T-helper 17 cell (primary cell): ENCODE results near the gene TATDN3. TPM values are rescaled to one million over a fixed set of nuclear protein-coding genes. Genes with fewer than 3 reads are reported as not detected.

Source experiments
- ATAC-seq: fragments of 150-1000 bp; cut with Tn5 transposase; 2 replicates; pipeline ENCODE4 v1.10.0; 2021; ENCODE audit warnings: mild to moderate bottlenecking, moderate library complexity
- DNase-seq, 3 donors: peaks; one replicate each; pipeline versions ENCODE4 v3.0.0 to v3.0.0-alpha.2; 2020 to 2021
- H3K9me3 ChIP-seq: one replicate; pipeline ENCODE4 v1.7.0; 2013; ENCODE audit warnings: low read length, mild to moderate bottlenecking; ENCODE audit not compliant: control insufficient read depth, poor library complexity, severe bottlenecking
- H3K27ac Mint-ChIP-seq: one replicate; pipeline ENCODE4 v1.8.0; 2022; ENCODE audit warnings: mild to moderate bottlenecking, moderate library complexity, mixed read lengths
- H3K27me3 Mint-ChIP-seq: one replicate; pipeline ENCODE4 v1.8.0; 2022; ENCODE audit warnings: mixed read lengths
- H3K36me3 Mint-ChIP-seq: one replicate; pipeline ENCODE4 v1.8.0; 2022; ENCODE audit warnings: low read depth, mixed read lengths
- H3K4me1 Mint-ChIP-seq: one replicate; pipeline ENCODE4 v1.8.0; 2022; ENCODE audit warnings: mild to moderate bottlenecking, mixed read lengths
- H3K4me3 Mint-ChIP-seq: one replicate; pipeline ENCODE4 v1.8.0; 2022; ENCODE audit warnings: mild to moderate bottlenecking, moderate library complexity, mixed read lengths
- total RNA-seq, 4 donors: library from RNA in 2 of 4; stranded (reverse) in 2 of 4; gene quantifications; one replicate each; pipeline ENCODE4 v1.2.3 and lab custom pipeline; 2022 to 2026

The TATDN3 gene
- total RNA-seq, 2 donors from 2014 or later = 16.1 to 16.2 TPM

- Mint-ChIP-seq H3K27ac (no peak overlapping the region), H3K4me3 (no peak overlapping the region), H3K36me3 (peaks cover 8% of the 10 kb centered on the region), H3K4me1 (peaks cover 10% of the 10 kb centered on the region), H3K27me3 (no peaks in the 10 kb centered on the region)
- peak; percentile 70 for ATAC-seq
- no peak for DNase-seq
- no peaks in the 10 kb centered on the region for H3K9me3 ChIP-seq
These were observed 9.1 kb upstream of the TATDN3 start for GRCh38 chr1:212782422-212783154.

- Mint-ChIP-seq H3K36me3 (peaks cover 5% of the 10 kb centered on the region), H3K4me1 (peaks cover 13% of the 10 kb centered on the region), H3K4me3 (no peak overlapping the region), H3K27ac (no peak overlapping the region), H3K27me3 (no peaks in the 10 kb centered on the region)
- DNase-seq = no peak
- ATAC-seq = no peak
- no peaks in the 10 kb centered on the region for H3K9me3 ChIP-seq
These were observed 7.7 kb upstream of the TATDN3 start for GRCh38 chr1:212783976-212784375.

- Mint-ChIP-seq H3K36me3 (peaks cover 5% of the 10 kb centered on the region), H3K4me3 (no peak overlapping the region), H3K4me1 (peaks cover 18% of the 10 kb centered on the region), H3K27ac (no peak overlapping the region), H3K27me3 (no peaks in the 10 kb centered on the region)
- ATAC-seq = no peak
- H3K9me3 ChIP-seq = no peaks in the 10 kb centered on the region
- DNase-seq = no peak
These were observed 5.8 kb upstream of the TATDN3 start for GRCh38 chr1:212785871-212786270.

- no peaks in the 10 kb centered on the region for H3K9me3 ChIP-seq
- DNase-seq (no peak), ATAC-seq (peak; percentile 70)
- peak overlapping the region; percentile 99 for H3K27ac Mint-ChIP-seq
- H3K36me3 Mint-ChIP-seq = no peaks in the 10 kb centered on the region
- H3K4me3 Mint-ChIP-seq = peak overlapping the region; percentile 97
- H3K4me1 Mint-ChIP-seq = peaks cover 25% of the 10 kb centered on the region
- H3K27me3 Mint-ChIP-seq = no peaks in the 10 kb centered on the region
These were observed 426 bp upstream of the TATDN3 start for GRCh38 chr1:212791261-212791675.

GRCh38 chr1:212792396-212792908 lies 758 bp downstream of the TATDN3 start:
- H3K4me1 Mint-ChIP-seq = peaks cover 25% of the 10 kb centered on the region
- peak overlapping the region; percentile 99 for H3K27ac Mint-ChIP-seq
- no peak for DNase-seq
- no peaks in the 10 kb centered on the region for H3K36me3 Mint-ChIP-seq
- H3K9me3 ChIP-seq = no peaks in the 10 kb centered on the region
- ATAC-seq = no peak
- no peaks in the 10 kb centered on the region for H3K27me3 Mint-ChIP-seq
- H3K4me3 Mint-ChIP-seq = peak overlapping the region; percentile 97

GRCh38 chr1:212794561-212795014 lies 2.9 kb downstream of the TATDN3 start:
- Mint-ChIP-seq H3K27ac (no peak overlapping the region), H3K36me3 (peaks cover 6% of the 10 kb centered on the region), H3K4me3 (peak overlapping the region; percentile 22), H3K27me3 (no peaks in the 10 kb centered on the region), H3K4me1 (peaks cover 28% of the 10 kb centered on the region)
- DNase-seq (no peak), ATAC-seq (peak; percentile 51)
- H3K9me3 ChIP-seq = no peaks in the 10 kb centered on the region

GRCh38 chr1:212797681-212798080 lies 6.0 kb downstream of the TATDN3 start:
- no peaks in the 10 kb centered on the region for H3K27me3 Mint-ChIP-seq
- H3K27ac Mint-ChIP-seq = no peak overlapping the region
- H3K4me3 Mint-ChIP-seq = no peak overlapping the region
- no peak for ATAC-seq
- H3K9me3 ChIP-seq = no peaks in the 10 kb centered on the region
- H3K36me3 Mint-ChIP-seq = peaks cover 10% of the 10 kb centered on the region
- no peak for DNase-seq
- peaks cover 21% of the 10 kb centered on the region for H3K4me1 Mint-ChIP-seq

GRCh38 chr1:212805767-212806166 lies 14.1 kb downstream of the TATDN3 start:
- ATAC-seq = no peak
- Mint-ChIP-seq H3K4me1 (peaks cover 2% of the 10 kb centered on the region), H3K4me3 (no peak overlapping the region), H3K27me3 (no peaks in the 10 kb centered on the region), H3K36me3 (peaks cover 4% of the 10 kb centered on the region), H3K27ac (no peak overlapping the region)
- H3K9me3 ChIP-seq = no peaks in the 10 kb centered on the region
- no peak for DNase-seq

GRCh38 chr1:212814537-212815334 lies 23.0 kb downstream of the TATDN3 start:
- H3K27ac Mint-ChIP-seq = no peak overlapping the region
- ATAC-seq (no peak), DNase-seq (no peak)
- peaks cover 5% of the 10 kb centered on the region for H3K36me3 Mint-ChIP-seq
- H3K9me3 ChIP-seq = no peaks in the 10 kb centered on the region
- no peaks in the 10 kb centered on the region for H3K27me3 Mint-ChIP-seq
- no peak overlapping the region for H3K4me3 Mint-ChIP-seq
- H3K4me1 Mint-ChIP-seq = peaks cover 7% of the 10 kb centered on the region

- peak overlapping the region; percentile 61 for H3K27ac Mint-ChIP-seq
- H3K27me3 Mint-ChIP-seq = no peaks in the 10 kb centered on the region
- H3K9me3 ChIP-seq = no peaks in the 10 kb centered on the region
- no peak overlapping the region for H3K4me3 Mint-ChIP-seq
- ATAC-seq (no peak), DNase-seq (no peak)
- H3K4me1 Mint-ChIP-seq = peaks cover 7% of the 10 kb centered on the region
- peaks cover 5% of the 10 kb centered on the region for H3K36me3 Mint-ChIP-seq
These were observed 25.0 kb downstream of the TATDN3 start for GRCh38 chr1:212816567-212817278.

- ATAC-seq (no peak), DNase-seq (no peak)
- H3K4me3 Mint-ChIP-seq = no peak overlapping the region
- peaks cover 7% of the 10 kb centered on the region for H3K4me1 Mint-ChIP-seq
- peak overlapping the region; percentile 71 for H3K27ac Mint-ChIP-seq
- peaks cover 5% of the 10 kb centered on the region for H3K36me3 Mint-ChIP-seq
- no peaks in the 10 kb centered on the region for H3K9me3 ChIP-seq
- no peaks in the 10 kb centered on the region for H3K27me3 Mint-ChIP-seq
These were observed 28.0 kb downstream of the TATDN3 start for GRCh38 chr1:212819726-212820125.

- DNase-seq = no peak
- ATAC-seq = no peak
- Mint-ChIP-seq H3K4me3 (no peak overlapping the region), H3K4me1 (peaks cover 7% of the 10 kb centered on the region), H3K27me3 (no peaks in the 10 kb centered on the region), H3K36me3 (peaks cover 5% of the 10 kb centered on the region), H3K27ac (no peak overlapping the region)
- H3K9me3 ChIP-seq = peaks cover 6% of the 10 kb centered on the region
These were observed 29.3 kb downstream of the TATDN3 start for GRCh38 chr1:212820969-212821368.

- Mint-ChIP-seq H3K27me3 (no peaks in the 10 kb centered on the region), H3K4me3 (no peak overlapping the region), H3K4me1 (peaks cover 3% of the 10 kb centered on the region), H3K36me3 (peaks cover 2% of the 10 kb centered on the region), H3K27ac (no peak overlapping the region)
- H3K9me3 ChIP-seq = peaks cover 6% of the 10 kb centered on the region
- ATAC-seq (no peak), DNase-seq (no peak)
These were observed 31.3 kb downstream of the TATDN3 start for GRCh38 chr1:212822956-212823355.
